Measurements from ENCODE around the gene COLEC11. TPM values are rescaled to one million over a fixed set of nuclear protein-coding genes. Genes with fewer than 3 reads are reported as not detected.
A peak's percentile ranks its signal among the peaks of the same experiment; 100 is the strongest.
"Not testable (repeated sequence)": the region's sequence is repeated elsewhere in the genome, so short reads cannot be mapped to it uniquely, and the experiment has no call there.

COLEC11 gene
- total and polyA plus RNA-seq, 5 experiments from 2014 or later, result 1.8 to 1.9 TPM; not detected in 3

DNA sequence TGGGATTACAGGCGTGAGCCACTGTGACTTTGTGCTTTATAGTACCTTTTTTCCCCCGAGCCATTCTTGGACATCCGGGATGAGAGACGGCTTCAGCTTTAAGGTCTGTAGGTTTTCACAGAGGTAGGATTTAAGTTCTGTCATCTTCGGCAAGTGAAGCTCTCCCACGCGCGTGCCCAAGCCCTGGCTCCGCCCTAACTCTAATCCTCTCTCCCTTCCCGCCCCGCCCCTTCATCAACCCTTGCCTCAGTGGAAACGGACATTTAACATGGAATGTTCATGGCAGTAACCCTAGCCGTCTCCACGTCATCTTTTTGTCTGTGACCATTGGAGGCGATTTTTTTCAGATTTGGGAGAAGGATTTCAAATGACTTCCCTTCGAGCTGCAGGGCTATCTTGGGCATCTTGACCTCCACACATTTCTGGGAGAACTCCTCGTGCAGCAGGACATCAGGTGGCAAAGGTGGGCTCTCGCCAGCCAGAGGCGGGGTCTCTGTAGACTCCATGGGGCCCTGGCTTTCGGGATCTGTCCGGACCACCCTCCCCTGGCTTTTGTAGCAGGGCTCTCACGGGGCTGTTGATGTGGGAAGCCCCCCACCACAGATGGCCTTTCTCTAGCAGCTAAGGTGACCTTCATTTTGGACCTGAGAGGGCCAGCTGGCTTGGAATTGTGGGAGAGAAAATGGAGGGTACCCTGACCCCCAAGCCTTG lies 6.8 kb downstream of the COLEC11 start:
- no peak for ATAC-seq
- H3K27me3 Mint-ChIP-seq, result peaks cover 0 to 8% (median 0%) of the 10 kb centered on the region in 5 donors
- no peaks in the 10 kb centered on the region for H3K9me3 Mint-ChIP-seq
- no peaks in the 10 kb centered on the region for H3K36me3 Mint-ChIP-seq
- H3K27ac Mint-ChIP-seq, result no peak overlapping the region
- no peak overlapping the region for H3K4me3 Mint-ChIP-seq
- POLR2A ChIA-PET, result no interaction called here
- H3K4me1 Mint-ChIP-seq, result peaks cover 6 to 32% (median 13%) of the 10 kb centered on the region in 4 donors
- no peak for DNase-seq

GRCh38 chr2:3602553-3603339 lies 7.8 kb downstream of the COLEC11 start:
- POLR2A ChIA-PET, result interaction anchor here (1.1 kb wide), 1 partner anchor 27 kb away, joined by 3 read pairs; no protein-coding TSS in a partner anchor

DNA sequence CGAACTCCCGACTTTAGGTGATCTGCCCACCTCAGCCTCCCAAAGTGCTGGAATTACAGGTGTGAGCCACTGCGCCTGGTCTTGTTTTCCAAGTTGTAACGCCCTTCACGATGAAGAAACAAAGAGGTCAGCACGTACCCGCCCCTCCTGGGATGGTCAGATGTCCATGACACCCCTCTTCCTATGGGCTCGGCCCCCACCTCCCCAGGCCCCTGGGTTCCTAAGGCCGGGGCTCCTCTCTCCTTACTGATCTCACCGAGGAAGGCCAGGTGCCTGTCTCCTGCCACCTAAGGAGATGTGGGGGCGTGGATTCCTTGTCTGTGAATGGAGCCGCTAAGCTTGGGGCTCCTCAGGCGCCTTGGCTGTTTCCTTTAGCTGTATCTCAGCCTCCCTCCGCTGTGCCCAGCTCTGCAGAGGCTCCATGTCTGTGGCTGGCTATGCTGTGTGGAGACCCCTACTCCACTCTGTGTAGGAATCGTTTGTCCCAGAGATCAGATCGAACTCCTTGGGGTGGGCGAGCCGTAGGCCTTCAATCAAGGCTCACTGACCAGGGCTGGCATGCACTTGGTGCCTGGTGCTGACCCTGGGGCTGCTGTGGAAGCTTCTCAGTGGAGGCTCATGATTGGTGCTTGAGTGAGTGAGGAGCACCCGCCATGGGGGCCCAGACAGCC lies 8.8 kb downstream of the COLEC11 start:
- H3K27ac Mint-ChIP-seq, result peak overlapping the region in 1 of 10 donors; percentile 29
- POLR2A ChIA-PET, result interaction anchor here (1.1 to 1.2 kb wide), 2 partner anchors 28 to 225 kb away, joined by 3 read pairs; no protein-coding TSS in a partner anchor
- no peak for ATAC-seq
- H3K27me3 Mint-ChIP-seq, result peaks cover 0 to 7% (median 0%) of the 10 kb centered on the region in 5 donors
- peaks cover 2 to 26% (median 7%) of the 10 kb centered on the region in 4 donors for H3K4me1 Mint-ChIP-seq
- H3K9me3 Mint-ChIP-seq, result no peaks in the 10 kb centered on the region
- no peak for DNase-seq
- H3K36me3 Mint-ChIP-seq, result no peaks in the 10 kb centered on the region
- no peak overlapping the region for H3K4me3 Mint-ChIP-seq

More at GRCh38 chr2:3602553-3603339, 7.8 kb downstream of the COLEC11 start:
- H3K4me3 Mint-ChIP-seq, result no peak overlapping the region
- H3K9me3 Mint-ChIP-seq, result no peaks in the 10 kb centered on the region
- DNase-seq (no peak), ATAC-seq (no peak)
- peaks cover 0 to 8% (median 0%) of the 10 kb centered on the region in 5 donors for H3K27me3 Mint-ChIP-seq
- no peaks in the 10 kb centered on the region for H3K36me3 Mint-ChIP-seq
- peaks cover 6 to 24% (median 7%) of the 10 kb centered on the region in 4 donors for H3K4me1 Mint-ChIP-seq
- peak overlapping the region in 2 of 10 donors; percentile 4 to 23 for H3K27ac Mint-ChIP-seq

- no peak for ATAC-seq
- Mint-ChIP-seq H3K27ac (peak overlapping the region in 4 of 10 donors; percentile 24 to 92 (median 36)), H3K4me3 (peak overlapping the region in 2 of 10 donors; percentile 33 to 70), H3K36me3 (no peaks in the 10 kb centered on the region), H3K4me1 (peaks cover 5 to 31% (median 9%) of the 10 kb centered on the region in 4 donors), H3K27me3 (peaks cover 0 to 7% (median 0%) of the 10 kb centered on the region in 5 donors), H3K9me3 (no peaks in the 10 kb centered on the region)
- POLR2A ChIA-PET, result interaction anchor here (0.6 to 1.8 kb wide), 8 partner anchors 8 to 226 kb away, joined by 3 to 8 read pairs (median 4); partner anchors contain the start of genes ADI1 and RNASEH1
- no peak for DNase-seq
Measured at GRCh38 chr2:3604207-3604877, 9.4 kb downstream of the COLEC11 start.

DNA sequence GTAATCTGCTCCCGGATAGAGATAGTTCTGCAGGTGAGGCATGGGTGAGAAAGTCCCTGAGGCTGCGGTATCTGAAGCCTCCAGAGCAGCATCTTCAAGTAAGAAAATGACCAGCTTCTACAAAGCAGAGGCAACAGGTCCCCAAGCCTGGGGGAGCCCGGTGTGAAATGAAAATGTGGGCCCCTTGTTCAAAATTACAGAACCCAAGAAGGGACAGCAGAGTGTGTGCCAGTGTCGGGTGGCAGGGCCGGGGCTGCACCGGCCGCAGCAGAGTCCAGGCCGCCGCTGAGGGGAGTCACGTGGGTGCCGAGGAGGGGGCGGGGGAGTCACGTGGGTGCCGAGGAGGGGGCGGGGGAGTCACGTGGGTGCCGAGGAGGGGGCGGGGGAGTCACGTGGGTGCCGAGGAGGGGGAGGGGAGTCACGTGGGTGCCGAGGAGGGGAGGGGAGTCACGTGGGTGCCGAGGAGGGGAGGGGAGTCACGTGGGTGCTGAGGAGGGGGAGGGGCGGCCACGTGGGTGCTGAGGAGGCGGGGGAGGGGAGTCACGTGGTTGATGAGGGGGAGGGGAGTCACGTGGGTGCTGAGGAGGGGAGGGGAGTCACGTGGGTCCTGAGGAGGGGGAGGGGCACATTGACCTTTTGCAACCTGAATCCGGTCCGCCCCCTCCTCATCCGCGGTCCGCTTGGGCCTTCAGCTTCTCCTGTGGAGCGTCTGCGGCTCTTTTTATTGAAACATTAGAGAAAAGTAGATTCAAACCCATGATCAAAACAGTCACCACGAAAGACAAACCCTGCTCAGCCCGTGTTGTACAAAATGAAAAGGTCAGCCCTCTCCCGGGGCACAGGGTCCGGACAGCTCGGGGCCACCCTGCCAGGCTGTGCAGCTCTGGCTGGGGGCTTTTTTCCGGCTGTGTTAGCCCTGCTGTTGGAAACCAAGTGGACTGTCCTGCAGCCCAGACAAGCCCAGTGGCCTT lies 10.4 kb downstream of the COLEC11 start:
- H3K27me3 Mint-ChIP-seq, result peaks cover 0 to 7% (median 0%) of the 10 kb centered on the region in 5 donors
- H3K36me3 Mint-ChIP-seq, result no peaks in the 10 kb centered on the region
- no peaks in the 10 kb centered on the region for H3K9me3 Mint-ChIP-seq
- POLR2A ChIA-PET, result interaction anchor here (0.6 to 1.8 kb wide), 10 partner anchors 9 to 227 kb away, joined by 3 to 8 read pairs (median 4); partner anchors contain the start of genes ADI1 and RNASEH1
- H3K4me1 Mint-ChIP-seq, result peaks cover 5 to 39% (median 9%) of the 10 kb centered on the region in 4 donors
- peak overlapping the region in 7 of 10 donors; percentile 54 to 84 (median 70) for H3K4me3 Mint-ChIP-seq
- DNase-seq, result peak in 4 of 10 donors; percentile 27 to 84 (median 44)
- peak in 1 of 2 donors; percentile 65 for ATAC-seq
- peak overlapping the region in 8 of 10 donors; percentile 24 to 96 (median 84) for H3K27ac Mint-ChIP-seq

GRCh38 chr2:3606028-3606369 lies 11.1 kb downstream of the COLEC11 start:
- POLR2A ChIA-PET, result interaction anchor here (1.0 to 1.8 kb wide), 5 partner anchors 30 to 87 kb away, joined by 3 to 8 read pairs (median 6); partner anchors contain the start of genes ADI1 and RNASEH1
- H3K4me3 Mint-ChIP-seq, result peak overlapping the region in 3 of 10 donors; percentile 63 to 71 (median 71)

DNA sequence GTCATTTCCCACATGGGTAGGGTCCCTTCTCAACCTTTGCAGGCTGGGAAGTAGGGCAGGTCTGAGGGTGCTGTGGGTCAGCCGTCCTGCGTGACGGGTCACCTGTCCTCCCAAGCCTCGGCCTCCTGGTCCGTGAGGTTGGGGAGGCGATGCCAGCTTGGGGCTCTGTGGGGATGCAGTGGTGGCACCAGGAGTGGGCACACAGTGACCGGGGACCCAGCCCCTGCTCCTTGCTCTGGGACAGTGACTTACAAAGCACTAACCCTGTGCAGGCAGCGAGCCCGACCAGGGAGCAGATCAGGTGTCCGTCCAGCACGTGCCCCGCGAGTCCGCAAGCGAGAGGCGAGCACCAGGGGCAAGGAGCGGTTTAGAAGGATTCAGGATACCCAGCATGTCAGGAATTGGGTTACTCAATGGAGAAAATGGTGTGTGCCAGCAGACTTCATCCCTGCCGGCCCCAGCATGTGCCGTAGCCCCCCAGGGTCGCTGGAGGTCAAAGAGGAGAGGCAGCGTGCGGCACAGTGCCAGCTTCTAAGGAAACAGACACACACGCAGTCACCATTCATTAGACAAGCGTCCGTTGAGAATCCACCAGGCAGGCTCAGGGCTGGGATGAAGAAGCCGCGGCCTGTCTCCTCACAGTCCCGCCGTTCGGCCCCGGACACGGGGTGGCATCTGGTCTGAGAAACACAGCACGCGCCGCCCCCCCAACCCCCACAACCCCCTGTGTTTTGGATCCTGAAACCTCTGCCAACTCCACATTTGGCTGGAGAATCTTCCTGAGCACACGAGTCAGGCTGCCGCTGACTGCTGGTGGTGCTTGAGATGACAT lies 11.7 kb downstream of the COLEC11 start:
- no peak overlapping the region for H3K4me3 Mint-ChIP-seq
- ATAC-seq (no peak), DNase-seq (no peak)
- H3K27me3 Mint-ChIP-seq, result peaks cover 0 to 14% (median 0%) of the 10 kb centered on the region in 5 donors
- no peaks in the 10 kb centered on the region for H3K9me3 Mint-ChIP-seq
- H3K4me1 Mint-ChIP-seq, result peaks cover 5 to 45% (median 9%) of the 10 kb centered on the region in 4 donors
- no peaks in the 10 kb centered on the region for H3K36me3 Mint-ChIP-seq
- POLR2A ChIA-PET, result interaction anchor here (1.0 to 1.8 kb wide), 3 partner anchors 30 to 48 kb away, joined by 3 to 8 read pairs (median 8); partner anchors contain the start of gene RNASEH1
- H3K27ac Mint-ChIP-seq, result peak overlapping the region in 1 of 10 donors; percentile 95

More at GRCh38 chr2:3606028-3606369, 11.1 kb downstream of the COLEC11 start:
- peak overlapping the region in 3 of 10 donors; percentile 76 to 95 (median 87) for H3K27ac Mint-ChIP-seq
- H3K4me1 Mint-ChIP-seq, result peaks cover 5 to 43% (median 9%) of the 10 kb centered on the region in 4 donors
- no peaks in the 10 kb centered on the region for H3K9me3 Mint-ChIP-seq
- no peak for DNase-seq
- ATAC-seq, result no peak
- no peaks in the 10 kb centered on the region for H3K36me3 Mint-ChIP-seq
- H3K27me3 Mint-ChIP-seq, result peaks cover 0 to 9% (median 0%) of the 10 kb centered on the region in 5 donors

DNA sequence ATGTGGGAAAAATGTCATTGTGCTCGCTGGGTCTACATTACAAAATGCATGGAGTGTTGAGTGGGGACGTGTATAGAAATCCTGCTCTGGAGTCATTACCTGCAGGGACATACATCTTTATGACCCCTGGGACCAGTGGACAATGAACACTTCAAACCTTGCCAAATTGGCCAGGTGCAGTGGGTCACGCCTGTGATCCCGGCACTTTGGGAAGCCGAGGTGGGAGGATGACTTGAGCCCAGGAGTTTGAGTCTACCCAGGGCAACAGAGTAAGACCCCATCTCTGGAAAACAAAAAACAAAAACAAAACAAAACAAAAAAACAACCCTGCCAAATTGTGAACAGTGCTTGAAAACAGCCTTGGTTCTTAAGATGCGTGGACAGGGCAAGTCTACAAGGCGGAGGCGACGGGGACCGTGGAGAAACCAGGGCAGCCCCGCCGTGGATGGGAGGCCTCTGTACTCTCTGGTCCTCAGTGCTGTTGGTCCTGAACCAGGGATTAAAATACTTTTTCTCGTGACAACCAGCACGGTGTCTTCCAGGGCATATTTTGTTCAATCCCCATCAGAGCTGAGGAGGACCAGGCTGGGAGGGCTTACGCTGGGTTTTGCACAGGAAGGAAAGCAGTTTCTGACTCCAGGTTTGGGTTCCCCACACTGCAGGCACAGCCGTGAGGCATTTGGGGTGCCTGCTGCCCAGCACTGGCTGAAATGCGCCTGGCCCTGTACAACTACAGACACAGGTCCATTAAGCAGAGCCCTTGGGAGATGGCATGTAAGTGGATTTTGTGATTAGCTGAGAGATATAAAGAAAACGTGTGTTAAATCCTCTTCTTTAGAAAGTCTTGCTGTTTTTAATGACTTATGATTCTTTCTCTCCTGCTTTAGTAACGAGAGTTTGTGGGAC lies 13.7 kb downstream of the COLEC11 start:
- POLR2A ChIA-PET, result interaction anchor here (0.7 to 2.6 kb wide), 6 partner anchors 33 to 925 kb away, joined by 3 to 14 read pairs (median 6); partner anchors contain the start of genes RNASEH1 and RPS7
- DNase-seq, result no peak
- Mint-ChIP-seq H3K4me1 (peaks cover 0 to 45% (median 9%) of the 10 kb centered on the region in 4 donors), H3K9me3 (peaks cover 0 to 9% (median 0%) of the 10 kb centered on the region in 9 donors), H3K27me3 (peaks cover 0 to 23% (median 0%) of the 10 kb centered on the region in 5 donors), H3K27ac (peak overlapping the region in 7 of 10 donors; percentile 46 to 91 (median 66)), H3K4me3 (peak overlapping the region in 4 of 10 donors; percentile 8 to 68 (median 53)), H3K36me3 (no peaks in the 10 kb centered on the region)
- peak in 1 of 2 donors; percentile 16 for ATAC-seq

GRCh38 chr2:3609279-3609673 lies 14.4 kb downstream of the COLEC11 start:
- not testable (repeated sequence) for H3K36me3 Mint-ChIP-seq
- peaks cover 0 to 43% (median 9%) of the 10 kb centered on the region in 4 donors for H3K4me1 Mint-ChIP-seq
- H3K27ac Mint-ChIP-seq, result peak overlapping the region in 5 of 10 donors; percentile 64 to 91 (median 85)
- peak overlapping the region in 4 of 10 donors; percentile 8 to 68 (median 58) for H3K4me3 Mint-ChIP-seq
- DNase-seq, result peak in 3 of 10 donors; percentile 7 to 83 (median 26)
- peaks cover 0 to 14% (median 0%) of the 10 kb centered on the region in 9 donors for H3K9me3 Mint-ChIP-seq
- ATAC-seq, result peak; percentile 29 to 84
- POLR2A ChIA-PET, result interaction anchor here (0.6 to 2.6 kb wide), 9 partner anchors 33 to 925 kb away, joined by 3 to 14 read pairs (median 5); partner anchors contain the start of genes RNASEH1 and RPS7
- peaks cover 0 to 23% (median 0%) of the 10 kb centered on the region in 5 donors for H3K27me3 Mint-ChIP-seq

Data from naive thymus-derived CD8-positive, alpha-beta T cell (primary cell).